HG03039 (cell line): ENCODE measurements around the gene GP1BB.
"Not testable (repeated sequence)": the region's sequence is repeated elsewhere in the genome, so short reads cannot be mapped to it uniquely, and the experiment has no call there.

Experiments used
- ATAC-seq: cut with Tn5 transposase; IDR thresholded peaks from one replicate; pipeline ENCODE4 v1.9.1; 2021; ENCODE audit warnings: mild to moderate bottlenecking, moderate library complexity; ENCODE audit not compliant: unreplicated experiment

GP1BB gene

GRCh38 chr22:19693581-19693980 lies 29.8 kb upstream of the GP1BB start:
- ATAC-seq = no peak

- ATAC-seq = no peak
Measured at GRCh38 chr22:19693981-19694670, 29.2 kb upstream of the GP1BB start.

GRCh38 chr22:19694696-19695095 lies 28.6 kb upstream of the GP1BB start:
- ATAC-seq = no peak

- no peak for ATAC-seq
Measured at GRCh38 chr22:19696504-19697276, 26.6 kb upstream of the GP1BB start.

GRCh38 chr22:19697871-19698270 lies 25.5 kb upstream of the GP1BB start:
- ATAC-seq = not testable (repeated sequence)

- no peak for ATAC-seq
Measured at GRCh38 chr22:19700790-19701419, 22.4 kb upstream of the GP1BB start.

GRCh38 chr22:19701420-19702145 lies 21.8 kb upstream of the GP1BB start:
- no peak for ATAC-seq

- ATAC-seq = no peak
Measured at GRCh38 chr22:19703869-19704268, 19.5 kb upstream of the GP1BB start.

- no peak for ATAC-seq
Measured at GRCh38 chr22:19704355-19705015, 18.9 kb upstream of the GP1BB start.

- ATAC-seq = no peak
Measured at GRCh38 chr22:19705181-19705934, 18.0 kb upstream of the GP1BB start.

GRCh38 chr22:19706661-19707151 lies 16.6 kb upstream of the GP1BB start:
- ATAC-seq = no peak

- no peak for ATAC-seq
Measured at GRCh38 chr22:19707347-19708290, 15.7 kb upstream of the GP1BB start.

GRCh38 chr22:19708321-19709011 lies 14.9 kb upstream of the GP1BB start:
- ATAC-seq = no peak

GRCh38 chr22:19709063-19709769 lies 14.1 kb upstream of the GP1BB start:
- no peak for ATAC-seq

- ATAC-seq = no peak
Measured at GRCh38 chr22:19710020-19710768, 13.1 kb upstream of the GP1BB start.

- no peak for ATAC-seq
Measured at GRCh38 chr22:19710769-19711106, 12.6 kb upstream of the GP1BB start.

- ATAC-seq = no peak
Measured at GRCh38 chr22:19713245-19713644, 10.1 kb upstream of the GP1BB start.
